H1 (cell line): ENCODE data around the gene VSTM4. TPM values are rescaled to one million over a fixed set of nuclear protein-coding genes. Genes with fewer than 3 reads are reported as not detected.

Source experiments
- EP300 ChIP-seq, 2 experiments: IDR thresholded peaks; 1 replicate in 1 of 2; 2 replicates in 1 of 2; pipeline ENCODE4 v1.6.1; 2011 to 2012; ENCODE audit warnings: low read depth in 2 of 2, low read length in 2 of 2, mild to moderate bottlenecking in 2 of 2, borderline replicate concordance in 1 of 2, inconsistent platforms in 1 of 2, moderate library complexity in 1 of 2
- FOSL1 ChIP-seq: IDR thresholded peaks from 2 replicates; pipeline ENCODE4 v1.6.1; 2011; ENCODE audit warnings: mild to moderate bottlenecking, low read depth, low read length, moderate library complexity; ENCODE audit not compliant: insufficient read depth
- GABPA ChIP-seq: IDR thresholded peaks from 2 replicates; pipeline ENCODE4 v1.6.1; 2011; ENCODE audit warnings: mild to moderate bottlenecking, low read length, moderate library complexity, borderline replicate concordance; ENCODE audit not compliant: insufficient read depth
- RNF2 ChIP-seq: fragments of 200-900, 300-1000 bp; sonication (generic); IDR thresholded peaks from 2 replicates; pipeline ENCODE4 v1.7.1; 2016; ENCODE audit warnings: borderline replicate concordance, low read depth, mild to moderate bottlenecking, antibody characterized with exemption, low read length; ENCODE audit not compliant: poor library complexity, severe bottlenecking; ENCODE audit errors: missing control alignments
- SAP30 ChIP-seq: fragments of 300-600 bp; sonication (generic); IDR thresholded peaks from 2 replicates; pipeline ENCODE4 v1.7.1; 2012; ENCODE audit warnings: low read length, moderate library complexity, mild to moderate bottlenecking, inconsistent platforms; ENCODE audit not compliant: insufficient read depth, insufficient replicate concordance
- SIRT6 ChIP-seq: IDR thresholded peaks from one replicate; pipeline ENCODE4 v1.7.1; 2012; ENCODE audit warnings: low read length, inconsistent platforms
- SP1 ChIP-seq: IDR thresholded peaks from 2 replicates; pipeline ENCODE4 v1.6.1; 2011; ENCODE audit warnings: low read depth, low read length
- SRF ChIP-seq: IDR thresholded peaks from 2 replicates; pipeline ENCODE4 v1.6.1; 2011; ENCODE audit warnings: mild to moderate bottlenecking, low read depth, low read length, moderate library complexity
- TEAD4 ChIP-seq: IDR thresholded peaks from 2 replicates; pipeline ENCODE4 v1.6.1; 2012; ENCODE audit warnings: low read depth, low read length, inconsistent platforms, mixed read lengths
- ZNF274 ChIP-seq: IDR thresholded peaks from 2 replicates; pipeline ENCODE4 v1.7.0; 2012; ENCODE audit warnings: low read length, borderline replicate concordance; ENCODE audit errors: extremely low read depth
- polyA plus RNA-seq, 7 experiments: library from polyadenylated mRNA; depleted of rRNA in 3 of 7; stranded (reverse) in 5 of 7; unstranded in 2 of 7; fragments of >200 nt in 5 of 7; fragments of 200-250 nt in 2 of 7; gene quantifications; 1 replicate in 5 of 7; 2 replicates in 1 of 7; 4 replicates in 1 of 7; pipeline versions ENCODE4 v1.2.1 to v1.2.3, GENCODE V29; 2011 to 2013; ENCODE audit warnings: missing spikeins in 2 of 7, mixed read lengths in 2 of 7
- total RNA-seq: library from RNA; stranded (reverse); fragmentation: NEBNext Ultra II Directional; extraction: Animal tissue kit (Norgen Biotek cat#: 25700); gene quantifications from 2 replicates; pipeline ENCODE4 v1.2.1, GENCODE V29; 2021

The VSTM4 gene
- total and polyA plus RNA-seq, 2 of the 8 experiments (the other 6 are each of a cell fraction or from before 2014, with no cell fraction given), result 0.48 to 0.73 TPM

- TF ChIP-seq SRF (no peak), SP1 (no peak), RNF2 (no peak), SIRT6 (no peak), EP300 (IDR thresholded peaks at IDR 0.05; ENCODE audit: borderline replicate concordance in 1 of 2, low read depth in 2 of 2, low read length in 2 of 2) (no peak), ZNF274 (no peak), TEAD4 (no peak), SAP30 (no peak), GABPA (no peak), FOSL1 (no peak)
These were observed 1.4 kb upstream of the VSTM4 start (continued) for GRCh38 chr10:49116509-49117375.
